Eye (tissue), 1 donor: ENCODE results near the gene TENM4.

Experiments
- DNase-seq: peaks from one replicate; pipeline ENCODE4 v3.0.0-alpha.2; 2015

Gene TENM4

DNA sequence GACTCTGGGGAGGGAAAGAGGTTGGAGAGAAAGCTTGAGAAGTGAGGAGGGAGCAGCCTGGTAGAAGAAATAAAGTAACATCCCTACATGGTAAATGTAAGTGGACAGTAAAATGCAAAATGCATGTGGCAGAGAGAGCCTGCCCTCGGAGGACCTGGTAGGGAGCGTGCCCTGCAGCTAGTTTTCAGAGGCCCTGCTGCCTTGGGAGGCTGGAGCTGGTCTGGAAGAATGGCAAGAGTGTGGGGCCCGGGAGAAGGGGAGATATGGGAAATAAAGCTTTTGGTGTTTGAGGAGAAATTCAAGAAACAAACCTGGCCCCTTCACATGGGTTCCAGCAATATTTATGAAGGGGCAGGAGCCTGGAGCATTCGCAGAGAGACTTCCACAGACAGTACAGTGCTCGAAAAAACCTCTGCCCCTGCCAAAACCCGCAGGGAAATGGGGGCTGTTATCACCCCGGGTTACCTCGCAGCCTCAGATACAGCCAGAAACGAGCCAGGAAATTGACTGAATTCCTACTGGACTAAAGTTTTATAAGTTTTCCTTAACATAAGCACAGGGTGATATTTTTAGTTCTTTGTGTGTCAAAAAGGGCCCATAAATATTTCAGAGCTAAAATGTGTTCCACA, 363.0 kb downstream of the TENM4 start:
- no peak for DNase-seq

DNA sequence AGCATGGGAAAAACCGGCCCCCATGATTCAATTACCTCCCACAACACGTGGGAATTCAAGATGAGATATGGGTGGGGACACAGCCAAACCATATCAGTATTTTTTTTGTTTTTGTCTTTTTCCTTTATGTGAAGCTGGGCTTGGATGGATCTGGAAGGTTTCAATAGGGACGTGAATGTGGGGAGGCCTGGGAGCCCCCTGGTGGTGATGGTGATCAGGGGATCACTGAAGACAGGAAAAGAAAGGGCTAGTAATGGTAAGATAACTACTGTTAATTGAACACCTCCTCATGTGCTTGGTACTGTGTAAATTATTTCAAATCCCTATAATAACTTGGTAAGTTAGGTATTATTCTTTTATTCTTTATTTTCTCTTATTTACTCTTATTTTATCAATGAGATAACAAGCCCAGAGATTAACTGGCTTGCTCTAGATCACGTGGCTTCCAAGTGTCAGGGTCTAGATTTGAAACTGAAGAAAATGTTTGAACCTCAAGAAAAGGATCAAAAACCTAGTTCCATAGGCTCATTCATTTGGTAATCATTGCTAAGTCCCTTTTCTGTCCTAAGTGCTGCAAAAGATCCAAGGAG, 364.2 kb downstream of the TENM4 start:
- no peak for DNase-seq

DNA sequence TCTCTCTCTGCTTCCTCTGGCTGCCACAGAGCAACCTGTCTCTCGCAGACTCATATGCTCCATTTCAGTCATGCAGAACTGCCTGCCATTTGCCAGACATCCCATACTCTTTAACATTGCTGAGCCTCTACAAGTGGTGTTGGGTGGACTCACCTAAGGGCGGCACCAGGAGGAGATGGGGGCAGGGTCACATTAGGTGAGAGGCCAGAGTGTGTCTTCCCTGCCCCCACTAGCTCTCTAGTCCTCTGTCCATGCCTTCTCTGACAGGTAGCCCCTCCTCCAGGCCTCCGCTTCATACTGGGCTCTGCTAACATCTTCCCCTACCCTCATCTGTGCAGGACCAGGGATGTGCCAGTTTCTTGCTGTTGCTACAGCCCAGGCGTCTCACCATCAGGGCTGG, 366.3 kb downstream of the TENM4 start:
- DNase-seq: no peak

DNA sequence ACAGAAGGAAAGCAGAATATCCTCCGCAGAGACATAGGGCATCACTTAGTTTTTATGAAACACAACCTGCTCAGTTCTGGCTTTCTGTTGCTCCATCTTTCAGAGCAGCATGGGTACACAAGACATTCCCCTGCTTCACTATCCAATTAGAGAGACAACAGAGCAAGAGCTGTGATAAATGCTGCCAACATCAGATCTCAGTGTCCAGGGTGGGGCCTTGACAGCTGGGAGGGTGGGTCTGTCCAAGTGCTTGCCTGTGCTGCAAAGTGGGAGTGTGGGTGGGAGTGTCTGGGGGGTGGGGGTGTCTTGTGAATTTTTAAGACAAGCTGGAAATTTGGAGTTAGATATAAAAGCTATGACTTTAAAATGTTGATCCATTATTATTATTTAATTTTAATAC, 369.6 kb downstream of the TENM4 start:
- no peak for DNase-seq

DNA sequence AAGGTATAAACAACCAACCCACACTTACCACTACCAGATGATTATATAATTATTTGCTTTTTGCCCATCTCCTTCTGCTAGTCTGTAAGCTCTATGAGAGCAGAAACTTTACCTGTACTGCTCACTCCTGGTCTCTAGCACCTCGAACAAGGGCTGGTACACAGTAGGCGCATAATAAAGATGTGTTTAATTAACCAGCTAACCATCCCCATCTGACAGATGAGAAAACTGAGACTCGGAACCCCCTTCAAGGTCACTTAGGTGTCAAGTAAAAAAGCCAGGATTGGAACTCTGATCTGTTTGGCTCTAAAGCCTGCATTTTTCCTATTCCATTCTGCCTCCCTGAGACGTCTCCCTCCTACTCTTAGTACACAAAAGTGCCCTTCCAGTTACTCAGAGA, 370.3 kb downstream of the TENM4 start:
- DNase-seq: no peak

DNA sequence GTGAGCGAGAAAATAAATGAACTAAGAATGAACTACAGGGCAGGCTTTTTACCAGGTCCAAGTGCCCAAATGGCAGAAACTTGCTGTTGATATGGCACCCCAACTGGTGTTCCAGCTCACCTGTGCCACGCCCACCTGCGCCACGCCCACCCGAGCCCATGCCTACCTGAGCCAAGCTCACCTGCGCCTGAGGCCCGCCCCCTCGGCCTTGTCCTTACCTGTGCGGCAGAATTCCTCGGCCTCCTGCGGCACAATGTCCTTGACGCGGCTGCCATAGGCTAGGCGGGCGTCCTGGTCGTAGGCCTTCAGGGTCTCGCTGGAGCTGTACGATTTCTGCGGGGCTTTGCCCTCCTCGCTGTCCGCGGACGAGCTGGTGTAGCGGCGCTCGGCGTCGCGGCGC, 371.3 kb downstream of the TENM4 start:
- DNase-seq: no peak

DNA sequence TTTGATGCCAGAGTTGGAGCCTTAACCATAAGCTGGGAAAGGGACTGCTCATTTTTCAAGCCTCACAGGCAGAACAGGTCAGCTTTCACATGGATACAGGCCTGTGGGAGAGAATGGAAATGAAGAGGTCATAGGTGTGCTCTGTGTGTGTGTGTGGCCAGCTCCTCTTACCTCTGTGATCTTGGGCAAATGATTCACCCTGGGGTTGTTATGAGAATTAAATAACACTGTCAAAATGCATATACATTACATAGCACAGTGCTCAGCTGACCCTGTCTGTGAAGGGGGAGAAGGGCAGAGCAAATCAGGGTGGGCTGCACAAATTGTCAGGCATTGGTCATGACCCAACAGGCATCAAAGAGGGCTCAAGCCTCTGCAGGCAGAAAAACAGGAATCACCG, 372.5 kb downstream of the TENM4 start:
- DNase-seq: no peak

DNA sequence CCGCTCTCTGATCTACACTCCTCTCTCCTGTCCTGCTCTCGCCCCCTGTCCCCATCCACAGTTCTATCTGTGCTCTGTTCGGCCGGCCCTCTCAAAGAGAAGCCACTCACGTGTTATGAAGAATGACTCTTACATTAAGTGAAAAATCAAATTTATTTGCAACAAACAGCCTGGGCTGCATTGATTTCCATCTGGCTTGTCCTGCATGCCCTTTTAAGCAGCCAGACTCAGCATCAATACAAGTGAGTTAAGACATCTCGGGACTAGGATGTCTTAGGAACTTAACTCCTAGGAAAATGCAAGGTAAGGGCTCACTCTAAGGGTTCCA, 373.5 kb downstream of the TENM4 start:
- DNase-seq: no peak

DNA sequence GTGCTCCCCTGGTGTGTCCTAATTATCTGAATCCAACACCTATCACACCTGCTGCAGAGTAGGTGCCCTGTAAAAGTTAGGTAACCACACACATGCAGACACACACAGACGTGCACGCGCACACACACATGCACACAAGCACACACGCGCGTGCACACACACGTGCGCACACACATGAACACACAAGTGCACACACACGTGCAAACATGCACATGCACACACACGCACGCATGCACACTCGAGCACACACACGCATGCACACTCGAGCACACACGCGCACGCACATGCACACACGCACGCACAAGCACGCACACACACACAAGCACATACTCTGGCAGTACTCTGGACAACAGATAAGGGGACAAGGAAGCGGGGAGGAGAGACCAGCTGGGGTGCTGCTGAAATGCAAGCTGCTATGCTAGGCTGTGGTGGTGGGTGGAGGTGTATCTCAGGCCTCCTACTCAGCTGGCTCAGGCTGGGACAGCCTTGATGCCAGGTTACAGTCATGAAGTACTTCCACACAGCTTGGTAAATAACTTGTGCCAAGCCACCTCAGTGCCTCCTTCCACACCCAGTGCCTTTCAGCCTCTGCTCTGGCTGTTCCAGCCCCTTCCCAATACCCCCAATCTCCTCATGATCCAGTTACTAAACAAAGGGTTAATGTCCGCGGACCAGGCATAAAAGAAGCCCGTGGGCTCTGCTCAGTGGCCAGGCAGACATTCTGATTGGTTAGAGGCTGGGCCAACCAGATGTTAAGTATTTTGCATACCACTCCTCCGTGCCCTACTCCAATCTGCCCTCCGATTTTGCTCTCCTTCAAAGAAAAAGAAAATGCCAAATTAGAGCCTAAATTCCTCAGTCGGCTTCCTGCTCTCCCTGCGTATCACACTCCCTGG, 374.1 kb downstream of the TENM4 start:
- no peak for DNase-seq

DNA sequence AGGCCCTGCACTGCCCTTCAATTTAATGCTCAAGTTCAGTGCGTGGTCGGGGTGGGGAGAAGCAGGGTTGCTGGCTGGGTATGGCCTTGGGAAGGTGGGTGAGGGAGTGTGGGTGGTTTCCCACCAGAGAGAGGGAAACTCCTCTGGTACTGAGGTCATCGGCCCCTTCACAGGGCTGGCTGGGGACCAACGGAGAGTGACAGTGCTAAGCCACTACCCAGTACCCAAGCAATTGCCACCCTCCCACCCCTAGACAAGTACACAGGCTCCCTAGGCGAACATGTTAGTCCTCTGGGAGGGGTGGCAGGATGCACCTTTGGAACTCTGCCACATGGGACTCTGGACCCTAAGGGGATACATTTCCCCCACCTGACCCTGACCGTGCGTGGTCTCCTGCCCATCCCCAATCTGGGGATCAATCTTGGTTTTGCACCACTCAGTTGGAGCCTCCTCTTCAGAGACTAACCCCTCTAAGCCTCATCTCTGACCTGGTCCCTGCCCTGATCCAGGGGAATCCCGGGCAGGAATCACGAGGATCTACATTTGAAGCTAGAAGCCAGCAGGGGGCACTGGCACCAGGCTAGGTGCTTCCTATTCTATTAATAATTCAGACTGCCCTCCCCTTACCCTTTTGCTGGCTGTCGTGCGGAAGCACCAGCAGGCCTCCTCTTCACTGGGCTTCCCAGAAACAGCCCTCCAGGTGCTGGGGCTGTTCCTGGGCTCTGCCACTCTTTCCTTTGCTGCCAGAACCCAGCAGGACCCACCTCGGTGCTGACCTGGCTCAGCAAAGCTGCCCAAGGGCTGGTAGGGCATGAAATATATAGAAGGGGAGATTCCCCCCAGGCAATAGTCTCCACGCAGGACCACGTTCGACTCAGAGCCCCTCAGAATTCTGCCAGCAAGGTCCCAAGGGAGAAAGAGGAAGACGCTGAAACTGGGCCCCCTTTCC, 377.7 kb downstream of the TENM4 start:
- peak; percentile 64 for DNase-seq

DNA sequence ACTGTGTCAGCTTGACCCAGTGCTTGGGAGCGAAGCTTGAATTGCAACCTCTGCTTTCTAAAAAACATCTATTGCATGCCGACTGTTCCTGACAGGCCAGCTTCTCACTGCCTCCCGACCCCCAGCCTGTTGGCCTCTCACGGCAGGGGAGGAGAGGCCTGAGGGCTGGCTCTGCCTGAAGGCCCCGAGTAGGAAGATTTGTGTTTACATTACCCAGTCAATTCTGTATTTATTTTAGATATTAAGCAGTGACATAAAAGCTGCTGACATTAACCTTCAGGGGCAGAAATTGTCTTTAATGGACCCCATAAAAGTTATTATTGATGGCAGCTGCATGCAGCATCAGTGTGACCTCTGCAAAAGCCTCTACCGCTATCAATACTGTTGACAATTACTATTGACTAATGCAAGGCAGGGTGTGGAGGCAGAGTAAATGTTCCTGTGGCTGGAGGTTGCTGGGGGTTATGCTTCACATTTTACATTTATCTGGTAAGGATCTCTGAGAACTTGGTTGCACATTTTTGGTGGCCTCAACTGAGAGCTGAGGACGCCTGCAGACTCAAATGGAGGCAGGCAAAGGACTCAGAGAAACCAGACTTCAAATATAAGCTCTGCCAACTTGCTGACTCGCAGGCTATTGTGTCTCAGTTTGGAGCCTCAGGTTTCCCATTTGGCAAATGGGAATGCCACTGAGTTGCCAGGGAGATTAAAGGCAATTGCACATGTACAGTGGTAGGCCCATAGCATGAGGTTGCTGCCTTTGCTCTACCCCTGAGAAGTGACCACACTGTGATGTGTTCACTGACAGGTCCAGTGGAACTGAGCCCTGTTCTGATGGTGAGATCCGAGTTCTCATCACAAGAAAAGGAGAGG, 380.5 kb downstream of the TENM4 start:
- DNase-seq: peak; percentile 39

DNA sequence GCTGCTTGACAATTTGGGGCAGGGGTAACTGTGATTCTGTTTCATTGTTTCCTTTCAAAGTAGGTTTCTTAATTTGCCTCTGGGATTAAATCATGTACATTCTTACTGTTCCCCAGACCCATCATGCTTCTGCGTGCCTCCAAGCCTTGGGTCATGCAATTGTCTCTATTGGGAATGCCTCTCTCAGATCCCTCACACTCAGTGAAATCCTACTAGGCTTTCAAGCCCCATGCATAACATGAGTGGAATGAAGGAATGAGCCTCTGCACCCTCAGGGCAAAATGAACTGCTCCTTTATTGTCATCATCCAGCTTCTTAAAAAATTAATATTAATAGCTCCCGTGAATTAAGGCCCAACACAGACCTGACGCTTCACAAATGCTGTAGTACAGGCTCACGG, 381.7 kb downstream of the TENM4 start:
- DNase-seq: peak; percentile 35

DNA sequence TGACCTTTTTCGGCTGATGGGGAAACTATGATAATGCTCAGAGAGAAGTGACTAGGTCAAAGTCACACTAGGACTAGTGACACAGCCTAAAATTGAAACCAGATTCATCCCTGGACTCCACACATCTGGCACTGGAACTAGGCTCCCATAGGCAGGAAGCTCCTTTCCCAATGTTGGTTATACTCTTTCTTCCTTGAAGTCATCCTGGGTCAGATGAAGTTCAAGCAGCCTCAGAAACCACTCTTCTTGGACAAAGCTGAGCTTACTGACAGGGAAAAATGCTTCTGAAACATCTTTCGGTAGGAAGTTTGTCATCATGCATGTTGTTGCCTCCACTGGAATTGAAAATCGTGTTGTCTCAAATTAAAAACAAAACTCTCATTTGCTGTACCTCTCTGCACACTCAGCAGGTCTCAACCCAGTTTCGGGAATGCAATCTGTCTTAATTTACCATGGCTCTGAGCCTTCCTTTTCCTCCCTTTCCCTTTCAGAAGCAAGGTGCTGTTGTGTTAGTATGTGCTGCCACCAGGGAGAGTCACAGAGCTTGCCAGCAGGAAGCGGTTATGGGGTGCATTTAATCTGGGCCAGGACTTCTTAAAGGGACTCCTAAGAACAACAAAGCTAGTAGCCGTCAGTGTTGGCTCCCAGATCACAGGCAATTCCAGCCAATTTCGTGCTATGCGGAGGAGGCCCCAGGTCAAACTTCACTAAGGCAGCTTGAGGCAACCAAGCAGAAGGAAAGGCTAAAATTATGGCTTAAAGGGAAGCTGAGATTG, 384.8 kb downstream of the TENM4 start:
- DNase-seq: no peak

DNA sequence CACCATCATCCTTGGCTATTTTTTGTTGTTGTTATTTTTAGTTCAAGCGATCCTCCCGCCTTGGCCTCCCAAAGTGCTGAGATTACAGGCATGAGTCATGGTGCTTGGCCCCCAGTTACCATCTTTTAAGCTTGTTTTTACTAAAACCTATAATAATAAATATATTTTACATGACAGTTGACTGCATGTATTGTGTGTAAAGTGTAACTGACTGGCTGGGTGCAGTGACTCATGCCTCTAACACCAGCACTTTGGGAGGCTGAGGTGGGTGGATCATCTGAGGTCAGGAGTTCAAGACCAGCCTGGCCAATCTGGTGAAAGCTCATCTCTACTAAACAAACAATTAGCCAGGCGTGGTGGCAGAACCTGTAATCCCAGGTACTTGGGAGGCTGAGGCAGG, 386.2 kb downstream of the TENM4 start:
- no peak for DNase-seq

DNA sequence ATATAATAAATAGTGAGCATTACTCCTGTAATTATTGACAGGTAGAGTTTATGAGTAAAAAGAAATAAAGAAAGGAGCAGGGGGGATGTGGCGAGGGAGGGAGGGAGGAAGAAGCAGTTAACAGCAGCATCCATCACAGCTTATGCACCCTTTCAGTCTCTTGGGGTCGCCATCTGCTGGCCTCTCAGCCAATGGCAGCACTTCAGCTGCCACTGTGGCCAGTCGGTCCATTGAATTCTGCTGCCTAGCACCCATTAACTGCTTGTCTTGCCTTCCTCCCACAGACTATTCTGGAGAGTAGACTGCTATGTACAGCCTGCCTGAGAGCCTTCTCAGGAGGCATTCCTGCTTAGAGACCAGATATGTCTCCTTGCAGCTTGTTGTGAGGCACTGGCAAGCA, 388.3 kb downstream of the TENM4 start:
- peak; percentile 75 for DNase-seq

DNA sequence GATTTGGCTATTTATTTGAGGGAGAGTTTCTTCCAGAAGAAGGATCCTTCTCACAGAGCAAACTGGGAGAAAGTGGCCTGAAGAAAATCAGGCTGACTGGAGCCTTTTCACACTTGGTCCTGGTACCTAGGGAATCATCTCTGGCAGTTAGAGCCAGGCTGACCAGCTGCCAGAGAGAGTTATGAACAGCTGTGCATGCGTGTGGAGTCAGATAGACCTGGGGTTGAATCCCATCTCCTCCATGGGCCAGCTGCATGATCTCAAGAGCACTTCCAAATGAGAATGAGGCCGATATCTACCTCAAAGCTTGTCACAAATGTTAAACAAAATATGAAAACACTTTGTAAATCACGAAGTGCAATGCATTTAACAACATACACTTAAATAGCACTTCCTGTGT, 390.0 kb downstream of the TENM4 start:
- DNase-seq: peak; percentile 66

DNA sequence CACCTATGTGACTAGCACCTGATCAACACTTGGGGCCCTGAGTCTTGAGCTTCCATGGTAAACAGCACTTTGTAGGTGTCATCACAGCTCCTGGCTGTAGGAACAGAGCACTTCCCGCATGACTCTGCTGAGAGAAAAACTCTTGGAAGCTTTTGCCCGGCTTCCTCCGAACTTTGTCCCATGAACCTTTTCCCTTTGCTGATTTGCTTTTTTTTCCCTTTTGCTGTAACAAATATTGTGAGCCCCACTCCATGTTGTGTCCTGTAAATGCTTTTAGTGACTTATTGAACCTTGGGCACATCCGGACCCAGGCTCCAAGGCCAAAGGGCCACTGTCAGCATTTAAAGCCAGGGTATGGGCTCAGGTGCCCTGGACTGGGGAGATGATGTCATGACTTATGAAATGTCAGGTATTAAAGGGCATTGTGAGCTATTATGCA, 391.1 kb downstream of the TENM4 start:
- no peak for DNase-seq

DNA sequence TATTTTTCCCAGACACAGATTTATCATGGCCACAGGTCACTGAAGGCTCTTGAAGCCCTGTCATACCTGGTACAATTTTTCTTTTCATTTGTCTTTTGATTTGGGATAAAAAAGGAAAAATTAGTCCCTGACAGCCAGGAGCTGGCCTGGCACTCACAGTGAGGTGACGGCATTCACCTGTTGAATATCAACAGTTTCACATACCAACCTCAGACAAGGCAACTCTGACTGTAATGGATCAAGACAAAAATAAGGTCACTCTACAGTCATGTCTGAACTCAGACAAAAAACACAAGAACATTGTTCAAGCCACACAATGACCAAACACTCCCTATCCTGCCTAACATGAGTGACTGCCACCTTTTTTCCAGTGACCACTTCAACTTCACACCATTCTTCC, 392.9 kb downstream of the TENM4 start:
- DNase-seq: no peak

DNA sequence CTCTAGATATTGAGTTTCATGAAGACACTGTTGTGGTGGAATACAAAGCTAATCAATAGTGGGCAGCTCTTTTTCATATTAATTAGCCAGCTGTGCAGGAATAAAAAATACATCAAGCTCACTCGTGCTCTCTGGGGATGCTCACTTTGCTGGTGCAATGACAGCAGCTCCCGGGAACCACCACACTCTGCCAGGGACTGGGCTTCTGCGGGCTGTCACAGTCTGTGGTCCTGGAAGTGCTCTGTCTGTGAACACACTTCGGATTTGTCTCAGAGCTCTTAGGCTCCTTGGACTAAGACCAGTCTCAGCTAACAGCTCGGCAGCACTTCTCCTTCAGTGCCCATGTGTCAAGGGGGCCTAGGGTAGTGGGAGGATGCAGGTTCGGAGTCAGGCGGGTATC, 393.5 kb downstream of the TENM4 start:
- DNase-seq: peak; percentile 70

DNA sequence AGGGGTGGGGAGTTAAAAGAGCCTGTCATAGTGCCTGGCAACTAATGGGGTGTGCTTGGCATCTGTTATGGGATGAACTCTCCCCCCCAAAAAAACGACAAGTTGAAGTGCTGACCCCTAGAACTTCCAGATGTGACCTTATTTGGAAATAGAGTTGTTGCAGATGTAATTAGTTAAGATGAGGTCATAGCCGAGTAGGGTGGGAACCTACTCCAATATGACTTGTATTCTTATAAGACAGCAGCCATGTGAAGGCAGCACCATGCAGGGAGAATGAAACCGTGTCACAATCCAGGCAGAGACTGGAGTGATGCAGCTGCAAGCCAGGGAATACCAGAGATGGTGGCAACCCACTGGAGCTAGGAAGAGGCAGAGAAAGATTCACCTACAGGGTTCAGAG, 394.5 kb downstream of the TENM4 start:
- peak; percentile 57 for DNase-seq

DNA sequence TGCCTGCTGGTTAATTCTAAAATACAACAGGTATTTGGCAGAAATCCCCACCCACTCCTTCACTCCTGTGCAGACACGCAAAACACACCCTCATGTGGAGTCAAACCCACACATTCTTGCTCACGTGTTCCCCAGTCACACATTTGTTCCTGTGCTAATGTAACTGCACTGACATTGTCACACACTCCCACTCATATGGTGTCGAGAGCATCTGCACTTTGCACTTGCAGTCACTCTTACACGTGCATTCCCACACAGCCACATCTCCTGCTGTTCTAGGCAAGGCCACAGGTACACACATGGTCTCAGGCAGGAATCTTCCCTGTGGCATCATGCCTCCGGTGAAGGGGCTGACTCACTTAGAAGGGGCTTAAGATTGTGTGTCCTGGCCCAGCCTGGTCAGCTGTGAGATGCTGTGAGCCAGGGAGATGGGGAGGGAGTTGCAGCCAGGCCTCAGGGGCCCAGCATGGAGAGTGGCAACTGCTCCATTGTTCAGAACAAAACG, 395.0 kb downstream of the TENM4 start:
- peak; percentile 77 for DNase-seq
